Uterus (tissue), 4 donors: ENCODE measurements around the gene CAMK2A. TPM values are rescaled to one million over a fixed set of nuclear protein-coding genes. Genes with fewer than 3 reads are reported as not detected.

Experiments
- DNase-seq, 2 donors: peaks; one replicate each; pipeline ENCODE4 v3.0.0-alpha.2; 2019 to 2020
- H3K27ac ChIP-seq, 2 donors: fragments of 200-600 bp; sonication (generic); 1 replicate in 1 of 2; 2 replicates in 1 of 2; pipeline ENCODE4 v1.5.1; 2016 to 2018
- H3K27me3 ChIP-seq, 2 donors: fragments of 200-600 bp; sonication (generic); one replicate each; pipeline ENCODE4 v1.5.1; 2018 to 2019; ENCODE audit warnings: control low read depth in 1 of 2
- H3K36me3 ChIP-seq, 2 donors: fragments of 200-600 bp; sonication (generic); one replicate each; pipeline ENCODE4 v1.5.1; 2019; ENCODE audit warnings: control low read depth in 1 of 2
- H3K4me1 ChIP-seq, 2 donors: fragments of 200-600 bp; sonication (generic); one replicate each; pipeline ENCODE4 v1.5.1; 2018 to 2019; ENCODE audit warnings: control low read depth in 1 of 2
- H3K4me3 ChIP-seq, 2 donors: fragments of 200-600 bp; sonication (generic); 1 replicate in 1 of 2; 2 replicates in 1 of 2; pipeline ENCODE4 v1.5.1; 2018 to 2019; ENCODE audit warnings: mild to moderate bottlenecking in 1 of 2
- H3K9me3 ChIP-seq, 2 donors: fragments of 200-600 bp; sonication (generic); one replicate each; pipeline ENCODE4 v1.5.1; 2019; ENCODE audit warnings: control low read depth in 1 of 2
- CTCF ChIP-seq, 4 experiments: fragments of 200-600 bp in 2 of 4; fragments of 450-650 bp in 2 of 4; sonication (generic) in 2 of 4; IDR thresholded peaks; one replicate each; pipeline ENCODE4 v1.5.1; 2016 to 2019; ENCODE audit warnings: antibody characterized with exemption in 4 of 4, mild to moderate bottlenecking in 2 of 4, moderate library complexity in 1 of 4
- POLR2A ChIP-seq, 2 donors: fragments of 450-650 bp; IDR thresholded peaks; one replicate each; pipeline ENCODE4 v1.6.1; 2016; ENCODE audit warnings: antibody characterized with exemption in 2 of 2, mild to moderate bottlenecking in 1 of 2, moderate library complexity in 1 of 2
- intact Hi-C: fragments of 100-400 bp; cut with DNase I; formaldehyde crosslinking; loops from one replicate; pipeline ENCODE4 v1.15.1; 2023; ENCODE audit warnings: low total_unique reads
- total RNA-seq, 4 donors: library from RNA; depleted of rRNA in 3 of 4; stranded (reverse); fragments of >200 nt in 3 of 4; gene quantifications; one replicate each; pipeline versions ENCODE4 v1.1.0 to v1.2.4, GENCODE V29; 2014 to 2023
- donor health status: DM: yes; HTN: yes; CAD: no.

The CAMK2A gene
- total RNA-seq, 4 donors from 2014 or later, result under 0.01 to 23.7 (median 4.3) TPM

- H3K4me3 ChIP-seq, result no peak overlapping the region
- intact Hi-C loops, result no loop called here
- no peaks in the 10 kb centered on the region for H3K4me1 ChIP-seq
- no peaks in the 10 kb centered on the region for H3K9me3 ChIP-seq
- TF ChIP-seq CTCF (IDR thresholded peaks at IDR 0.05) (no peak), POLR2A (IDR thresholded peaks at IDR 0.05) (no peak)
- H3K27me3 ChIP-seq, result no peaks in the 10 kb centered on the region
- no peaks in the 10 kb centered on the region for H3K36me3 ChIP-seq
- DNase-seq, result no peak
- H3K27ac ChIP-seq, result no peak overlapping the region
Observed at GRCh38 chr5:150208187-150209098, 81.1 kb downstream of the CAMK2A start.

DNA sequence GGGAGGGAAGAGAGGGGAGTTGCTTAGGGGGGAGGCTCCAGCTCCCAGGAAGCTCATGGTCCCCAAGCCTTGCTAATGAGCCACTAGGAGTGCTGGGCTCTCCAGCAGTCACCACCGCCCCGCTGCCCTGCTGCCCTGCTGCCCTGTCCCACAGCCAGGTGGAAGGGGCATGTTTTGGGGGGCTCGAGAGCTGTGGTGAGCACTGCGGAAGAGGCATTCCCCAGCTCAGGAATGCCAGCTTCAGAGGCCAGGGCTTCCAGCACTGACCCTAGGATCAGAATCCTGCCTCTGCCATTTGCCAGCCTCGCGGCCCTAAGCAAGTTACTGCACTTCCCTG is 82.8 kb downstream of the CAMK2A start:
- no peaks in the 10 kb centered on the region for H3K9me3 ChIP-seq

DNA sequence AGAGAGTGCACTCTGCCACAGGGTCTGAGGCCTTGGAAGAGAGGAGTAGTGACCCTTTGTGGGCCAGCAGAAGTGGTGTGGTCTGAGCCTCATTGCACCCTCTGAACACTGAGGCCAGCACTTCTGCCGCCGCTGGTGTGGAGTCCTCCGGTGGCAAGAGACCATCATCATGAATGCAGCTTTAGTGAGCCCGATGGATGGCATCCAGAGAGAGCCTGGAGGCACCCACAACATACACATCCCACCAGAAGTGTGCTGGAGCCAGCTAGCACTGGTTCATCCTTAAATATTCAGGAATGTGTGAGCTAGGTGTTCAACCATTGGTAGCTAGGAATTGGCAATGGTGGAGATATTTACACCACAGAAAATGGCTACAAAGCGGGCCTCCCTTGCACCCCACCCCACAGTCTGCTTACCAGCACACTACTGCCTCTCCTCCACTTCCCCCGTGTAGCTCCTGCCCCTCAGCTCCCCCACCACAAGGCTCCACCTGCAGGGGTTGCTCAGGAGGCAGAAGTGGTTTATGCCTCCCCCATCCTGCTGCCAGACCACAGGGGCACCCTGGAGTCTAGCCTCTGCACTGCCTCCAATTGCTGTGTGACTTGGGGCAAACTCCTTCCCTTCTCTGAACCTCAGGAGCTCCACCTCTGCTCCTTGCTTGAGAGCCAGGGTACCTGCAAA is 83.3 kb downstream of the CAMK2A start:
- Histone ChIP-seq H3K4me3 (no peak overlapping the region), H3K27ac (no peak overlapping the region), H3K9me3 (no peaks in the 10 kb centered on the region), H3K27me3 (no peaks in the 10 kb centered on the region), H3K36me3 (no peaks in the 10 kb centered on the region), H3K4me1 (no peaks in the 10 kb centered on the region)
- TF ChIP-seq CTCF (IDR thresholded peaks at IDR 0.05), result no peak
- no peak for TF ChIP-seq POLR2A (IDR thresholded peaks at IDR 0.05)
- no peak for DNase-seq
- intact Hi-C loops, result no loop called here

More for the DNA sequence above, 82.8 kb downstream of the CAMK2A start:
- TF ChIP-seq CTCF (IDR thresholded peaks at IDR 0.05) (no peak), POLR2A (IDR thresholded peaks at IDR 0.05) (no peak)
- Histone ChIP-seq H3K36me3 (no peaks in the 10 kb centered on the region), H3K27me3 (no peaks in the 10 kb centered on the region), H3K4me3 (no peak overlapping the region), H3K4me1 (no peaks in the 10 kb centered on the region), H3K27ac (no peak overlapping the region)
- no peak for DNase-seq
- intact Hi-C loops, result no loop called here

DNA sequence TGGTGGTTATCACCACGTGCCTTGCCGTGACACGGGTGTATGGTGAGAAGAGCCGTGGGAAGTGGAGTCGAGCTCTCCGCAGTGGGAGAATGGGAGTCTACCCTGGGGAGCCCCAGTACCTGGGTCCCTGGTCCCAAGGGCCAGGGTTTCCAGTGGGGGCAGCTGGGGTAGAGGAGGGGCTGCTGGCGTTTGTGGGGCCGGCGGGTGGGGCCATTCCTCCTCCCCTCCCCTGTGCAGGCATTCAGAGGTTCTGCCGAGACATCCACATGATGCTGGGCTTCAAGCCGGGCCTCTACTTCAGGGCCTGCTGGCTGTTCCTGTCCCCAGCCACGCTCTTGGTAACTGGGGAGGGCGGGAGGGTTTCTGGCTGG is 85.0 kb downstream of the CAMK2A start:
- intact Hi-C loops, result no loop called here
- Histone ChIP-seq H3K36me3 (no peaks in the 10 kb centered on the region), H3K4me3 (no peak overlapping the region), H3K4me1 (no peaks in the 10 kb centered on the region), H3K9me3 (no peaks in the 10 kb centered on the region), H3K27me3 (no peaks in the 10 kb centered on the region), H3K27ac (no peak overlapping the region)
- DNase-seq, result no peak
- no peak for TF ChIP-seq CTCF (IDR thresholded peaks at IDR 0.05)
- TF ChIP-seq POLR2A (IDR thresholded peaks at IDR 0.05), result no peak
